Umbilical cord (tissue), 2 donors: Measurements from ENCODE around the gene NAA80. TPM values are rescaled to one million over a fixed set of nuclear protein-coding genes. Genes with fewer than 3 reads are reported as not detected.

Experiments
- DNase-seq: peaks from one replicate; pipeline ENCODE4 v3.0.0-alpha.2; 2015; ENCODE audit warnings: low spot score
- total RNA-seq: library from RNA; depleted of rRNA; stranded (reverse); fragments of >200 nt; gene quantifications from one replicate; pipeline ENCODE4 v1.2.3, GENCODE V29; 2014; ENCODE audit warnings: low replicate concordance; ENCODE audit not compliant: insufficient read depth

The NAA80 gene
- total RNA-seq: 2.2 TPM

- peak; percentile 100 for DNase-seq
Observed at GRCh38 chr3:50298836-50299637, at the start of gene NAA80, which contains the start of gene HYAL3. Gene NAA80 (minus strand): TSS chr3:50299405. CDS start chr3:50297463, 1,942 bp downstream. Gene HYAL3 (minus strand): TSS chr3:50299405. CDS start chr3:50295602, 3,803 bp downstream.

GRCh38 chr3:50347187-50347813, 48.1 kb upstream of the NAA80 start:
- DNase-seq: peak; percentile 65

GRCh38 chr3:50345586-50346234, 46.5 kb upstream of the NAA80 start, which contains the start of gene ZMYND10:
Gene ZMYND10 (minus strand): TSS chr3:50345732. CDS start chr3:50345579, 153 bp downstream.
- DNase-seq: peak; percentile 58

GRCh38 chr3:50345008-50345407, 45.8 kb upstream of the NAA80 start:
- DNase-seq: no peak

GRCh38 chr3:50342813-50343633, 43.8 kb upstream of the NAA80 start:
- no peak for DNase-seq

- no peak for DNase-seq
Observed at GRCh38 chr3:50341996-50342650, 42.9 kb upstream of the NAA80 start.

- no peak for DNase-seq
Observed at GRCh38 chr3:50341537-50341936, 42.3 kb upstream of the NAA80 start.

GRCh38 chr3:50340448-50341329, 41.5 kb upstream of the NAA80 start, which contains the start of gene RASSF1:
Gene RASSF1 (minus strand): TSS chr3:50340836. CDS start chr3:50340805, 31 bp downstream.
- peak; percentile 89 for DNase-seq

- DNase-seq: no peak
Observed at GRCh38 chr3:50340147-50340447, 40.9 kb upstream of the NAA80 start.

- DNase-seq: no peak
Observed at GRCh38 chr3:50339485-50340146, 40.4 kb upstream of the NAA80 start.

GRCh38 chr3:50338965-50339364, 39.8 kb upstream of the NAA80 start:
- no peak for DNase-seq

GRCh38 chr3:50337175-50337861, 38.1 kb upstream of the NAA80 start:
- peak; percentile 100 for DNase-seq

- DNase-seq: no peak
Observed at GRCh38 chr3:50336452-50337174, 37.4 kb upstream of the NAA80 start.

- DNase-seq: peak; percentile 63
Observed at GRCh38 chr3:50334339-50335075, 35.3 kb upstream of the NAA80 start.

- DNase-seq: peak; percentile 50
Observed at GRCh38 chr3:50333744-50334328, 34.6 kb upstream of the NAA80 start.

GRCh38 chr3:50331364-50331907, 32.2 kb upstream of the NAA80 start:
- DNase-seq: no peak

GRCh38 chr3:50330330-50330729, 31.1 kb upstream of the NAA80 start:
- DNase-seq: no peak
